IMR-90 (cell line): ENCODE data around the gene SPATA31E1. TPM values are rescaled to one million over a fixed set of nuclear protein-coding genes. Genes with fewer than 3 reads are reported as not detected.

Source experiments
- ATAC-seq: fragments of 200-7000 bp; cut with Tn5 transposase; 2 replicates; pipeline ENCODE4 v1.9.1; 2020; ENCODE audit warnings: low read depth, mild to moderate bottlenecking, moderate library complexity
- BruUV-seq: library from RNA; stranded (reverse); fragments of 400-500 nt; replicated peaks from 2 replicates; lab custom pipeline; 2021; lab: Mats Ljungman, UMichigan
- CTCF ChIA-PET: fragments of 300-600 bp; formaldehyde crosslinking; extraction: SDS; loops from one replicate; lab custom pipeline; 2021; ENCODE audit warnings: antibody characterized with exemption; lab: Yijun Ruan, JAX
- POLR2A ChIA-PET: fragments of 300-600 bp; sonication (Branson Sonifier 250); formaldehyde crosslinking; loops from one replicate; lab custom pipeline; 2022; ENCODE audit warnings: antibody characterized with exemption; ENCODE audit not compliant: unreplicated experiment; lab: Charles Lee
- DNase-seq: peaks from one replicate; pipeline ENCODE4 v3.0.0; 2013
- H2AFZ ChIP-seq: replicated peaks from 2 replicates; pipeline ENCODE3; 2013; ENCODE audit warnings: low read length, mild to moderate bottlenecking; ENCODE audit not compliant: poor library complexity
- H2AK5ac ChIP-seq: 2 replicates; pipeline ENCODE4 v1.6.1; 2013; ENCODE audit warnings: low read depth, low read length, inconsistent platforms
- H2AK9ac ChIP-seq: replicated peaks from 2 replicates; pipeline ENCODE3; 2013; ENCODE audit warnings: mild to moderate bottlenecking, low read depth, low read length, moderate library complexity; ENCODE audit not compliant: poor library complexity
- H2BK120ac ChIP-seq: 2 replicates; pipeline ENCODE4 v1.6.1; 2013; ENCODE audit warnings: low read depth, low read length, inconsistent platforms
- H2BK15ac ChIP-seq: 3 replicates; pipeline ENCODE4 v1.6.1; 2013; ENCODE audit warnings: low read depth, low read length, inconsistent platforms
- H2BK20ac ChIP-seq: 2 replicates; pipeline ENCODE4 v1.6.1; 2013; ENCODE audit warnings: low read depth, mild to moderate bottlenecking, inconsistent platforms, low read length, moderate library complexity
- H2BK5ac ChIP-seq: 2 replicates; pipeline ENCODE4 v1.6.1; 2013; ENCODE audit warnings: mild to moderate bottlenecking, low read depth, low read length, inconsistent platforms; ENCODE audit not compliant: poor library complexity, severe bottlenecking
- H3K14ac ChIP-seq: replicated peaks from 2 replicates; pipeline ENCODE4 v1.6.1; 2013; ENCODE audit warnings: low read depth, low read length, inconsistent platforms
- H3K18ac ChIP-seq: 2 replicates; pipeline ENCODE4 v1.6.1; 2013; ENCODE audit warnings: low read depth, low read length, control low read depth
- H3K23ac ChIP-seq: 2 replicates; pipeline ENCODE4 v1.6.1; 2013; ENCODE audit warnings: low read depth, low read length, inconsistent platforms
- H3K27ac ChIP-seq: 2 replicates; pipeline ENCODE4 v1.5.1; 2013; ENCODE audit warnings: mild to moderate bottlenecking, control low read depth, low read length; ENCODE audit not compliant: insufficient read depth
- H3K27me3 ChIP-seq: 2 replicates; pipeline ENCODE4 v1.6.1; 2013; ENCODE audit warnings: low read length; ENCODE audit not compliant: control insufficient read depth, insufficient read depth
- H3K36me3 ChIP-seq: 2 replicates; pipeline ENCODE4 v1.6.1; 2013; ENCODE audit warnings: low read length, mixed read lengths; ENCODE audit not compliant: control insufficient read depth, insufficient read depth
- H3K4ac ChIP-seq: 2 replicates; pipeline ENCODE4 v1.6.1; 2013; ENCODE audit warnings: low read depth, low read length, inconsistent platforms
- H3K4me1 ChIP-seq: 2 replicates; pipeline ENCODE4 v1.6.1; 2013; ENCODE audit warnings: low read length, mixed read lengths; ENCODE audit not compliant: control insufficient read depth, insufficient read depth
- H3K4me2 ChIP-seq: 2 replicates; pipeline ENCODE4 v1.6.1; 2013; ENCODE audit warnings: low read depth, mild to moderate bottlenecking, control low read depth, low read length, moderate library complexity
- H3K4me3 ChIP-seq: 2 replicates; pipeline ENCODE4 v1.5.1; 2013; ENCODE audit warnings: low read depth, mild to moderate bottlenecking, control low read depth, low read length, moderate library complexity; ENCODE audit not compliant: insufficient read depth
- H3K56ac ChIP-seq: 2 replicates; pipeline ENCODE4 v1.6.1; 2013; ENCODE audit warnings: low read length, inconsistent platforms; ENCODE audit not compliant: insufficient read depth; ENCODE audit errors: extremely low read depth
- H3K79me1 ChIP-seq, 2 experiments: 2 replicates each; pipeline ENCODE4 v1.6.1; 2013; ENCODE audit warnings: low read length in 2 of 2, inconsistent platforms in 1 of 2, low read depth in 1 of 2
- H3K9ac ChIP-seq: 2 replicates; pipeline ENCODE4 v1.6.1; 2013; ENCODE audit warnings: low read depth, low read length, control low read depth
- H3K9me1 ChIP-seq: 2 replicates; pipeline ENCODE4 v1.6.1; 2013; ENCODE audit warnings: low read length, inconsistent platforms; ENCODE audit not compliant: insufficient read depth
- H3K9me3 ChIP-seq: 2 replicates; pipeline ENCODE4 v1.6.1; 2013; ENCODE audit warnings: low read length; ENCODE audit not compliant: control insufficient read depth, insufficient read depth
- H4K20me1 ChIP-seq: 2 replicates; pipeline ENCODE4 v1.6.1; 2013; ENCODE audit warnings: low read length, inconsistent platforms; ENCODE audit not compliant: insufficient read depth
- H4K5ac ChIP-seq: 2 replicates; pipeline ENCODE4 v1.6.1; 2013; ENCODE audit warnings: mild to moderate bottlenecking, low read depth, low read length, control low read depth
- H4K8ac ChIP-seq, 2 experiments: 2 replicates each; pipeline ENCODE4 v1.6.1; 2013; ENCODE audit warnings: low read depth in 2 of 2, low read length in 2 of 2, control low read depth in 1 of 2, inconsistent platforms in 1 of 2
- H4K91ac ChIP-seq: 2 replicates; pipeline ENCODE4 v1.6.1; 2013; ENCODE audit warnings: low read depth, low read length, inconsistent platforms; ENCODE audit not compliant: insufficient read depth
- BHLHE40 ChIP-seq: fragments of 150-350 bp; IDR thresholded peaks from 2 replicates; pipeline ENCODE4 v1.6.1; 2016; ENCODE audit warnings: mild to moderate bottlenecking, low read depth, low read length
- CEBPB ChIP-seq: IDR thresholded peaks from 2 replicates; pipeline ENCODE4 v1.6.1; 2012; ENCODE audit warnings: low read depth, low read length, improper control_type of control experiment
- FOS ChIP-seq: fragments of 150-350 bp; IDR thresholded peaks from 2 replicates; pipeline ENCODE4 v1.6.1; 2016; ENCODE audit warnings: low read depth, low read length
- MAFK ChIP-seq: IDR thresholded peaks from 2 replicates; pipeline ENCODE4 v1.6.1; 2012; ENCODE audit warnings: low read depth, low read length, improper control_type of control experiment
- MXI1 ChIP-seq: IDR thresholded peaks from 2 replicates; pipeline ENCODE4 v1.6.1; 2012; ENCODE audit warnings: low read depth, mild to moderate bottlenecking, low read length, moderate library complexity, borderline replicate concordance
- NFE2L2 ChIP-seq: fragments of 150-350 bp; IDR thresholded peaks from 2 replicates; pipeline ENCODE4 v1.6.1; 2016; ENCODE audit warnings: low read depth, mild to moderate bottlenecking, low read length
- POLR2A ChIP-seq: IDR thresholded peaks from 2 replicates; pipeline ENCODE4 v1.6.1; 2012; ENCODE audit warnings: mild to moderate bottlenecking, low read depth, low read length
- RAD21 ChIP-seq: IDR thresholded peaks from 2 replicates; pipeline ENCODE4 v1.6.1; 2012; ENCODE audit warnings: low read length, improper control_type of control experiment
- SMC3 ChIP-seq: fragments of 150-350 bp; IDR thresholded peaks from 2 replicates; pipeline ENCODE4 v1.6.1; 2016; ENCODE audit warnings: low read depth, mild to moderate bottlenecking, antibody characterized with exemption, low read length, moderate library complexity
- WGBS, 2 experiments: methylation state at CpG; one replicate each; pipeline versions ENCODE4 v1.1.5 to v1.1.7; 2013; ENCODE audit warnings: missing lambda C conversion rate in 2 of 2; ENCODE audit not compliant: insufficient read length in 1 of 2; ENCODE audit errors: extremely low coverage in 2 of 2; 5-methylcytosine and 5-hydroxymethylcytosine counted together
- dilution Hi-C: fragments of 300-500 bp; cut with HindIII; formaldehyde crosslinking; loops from one replicate; pipeline ENCODE4 v1.14.3; 2018; ENCODE audit warnings: low sequenced_read_pairs; ENCODE audit not compliant: unreplicated experiment
- in situ Hi-C: fragments of 300-500 bp; cut with MboI; formaldehyde crosslinking; loops from 3 replicates; pipeline ENCODE4 v1.14.3; 2019; ENCODE audit warnings: low sequenced_read_pairs, inconsistent platforms, mixed read lengths
- intact Hi-C: fragments of 100-400 bp; cut with micrococcal nuclease; formaldehyde crosslinking; loops from 2 replicates; pipeline ENCODE4 v1.10.0; 2022
- polyA plus RNA-seq, 3 experiments: library from polyadenylated mRNA; depleted of rRNA; stranded (reverse); fragments of >200 nt; gene quantifications; 2 replicates each; pipeline ENCODE4 v1.2.3, GENCODE V29; 2012; ENCODE audit warnings: low replicate concordance in 1 of 3
- total RNA-seq: library from RNA; depleted of rRNA; stranded (reverse); fragments of >200 nt; gene quantifications from 2 replicates; pipeline ENCODE4 v1.2.3, GENCODE V29; 2012
- TF ChIP-seq, protein P1 (sequence below): fragments of 150-350 bp; IDR thresholded peaks from 2 replicates; pipeline ENCODE4 v1.6.1; 2017; ENCODE audit warnings: mild to moderate bottlenecking, antibody characterized with exemption, low read length, low read depth
- TF ChIP-seq, protein P2 (sequence below): fragments of 150-350 bp; IDR thresholded peaks from 2 replicates; pipeline ENCODE4 v1.6.1; 2016; ENCODE audit warnings: low read depth, mild to moderate bottlenecking, low read length, moderate library complexity, borderline replicate concordance
- TF ChIP-seq, protein P3 (sequence below): conservative IDR thresholded peaks from 2 replicates; pipeline ENCODE4 v1.5.1; 2012; ENCODE audit warnings: mild to moderate bottlenecking, low read depth, low read length, improper control_type of control experiment

Gene SPATA31E1
- total and polyA plus RNA-seq, 2 of the 4 experiments (the other 2 are of a cell fraction): 0.03 TPM; not detected in 1

DNA sequence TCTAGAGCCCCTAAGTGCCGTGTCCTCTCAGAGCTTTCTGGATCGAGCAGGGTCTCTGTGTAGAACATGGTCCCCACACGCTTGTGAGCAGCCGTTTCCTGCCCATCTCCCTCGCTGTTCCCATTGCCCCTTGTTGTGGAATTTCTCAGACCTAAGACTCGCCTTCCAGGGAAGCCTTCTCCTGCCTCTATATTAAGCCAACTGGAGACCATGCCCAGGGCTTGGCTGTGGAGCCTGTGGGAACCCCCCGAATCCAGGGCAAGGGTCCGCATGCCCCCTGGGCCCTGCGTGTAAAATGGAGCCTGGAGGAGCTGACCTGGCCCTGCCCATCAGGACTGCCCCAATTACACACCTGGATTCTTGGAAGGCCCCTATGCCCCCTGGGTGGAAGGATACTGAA is 14.5 kb upstream of the SPATA31E1 start:
- WGBS, 2 experiments: 95% methylated on average over 3 of the region's 9 CpGs; no CpG with 5 or more reads in 1 of the 2 experiments
- Histone ChIP-seq H4K8ac (no peak overlapping the region), H3K4me3 (no peak overlapping the region), H2AK5ac (no peak overlapping the region), H2BK5ac (no peak overlapping the region), H3K9ac (no peak overlapping the region), H2BK120ac (no peak overlapping the region), H3K79me1 (no peaks in the 10 kb centered on the region), H4K5ac (no peak overlapping the region), H2AK9ac (no peak overlapping the region), H3K36me3 (no peaks in the 10 kb centered on the region), H3K23ac (no peak overlapping the region), H2BK20ac (no peak overlapping the region), H4K91ac (no peak overlapping the region), H3K4ac (no peak overlapping the region), H3K14ac (no peak overlapping the region), H3K18ac (no peak overlapping the region), H2AFZ (no peak overlapping the region), H4K20me1 (no peaks in the 10 kb centered on the region), H3K27me3 (no peaks in the 10 kb centered on the region), H3K27ac (no peak overlapping the region), H3K9me1 (peaks cover 19% of the 10 kb centered on the region), H3K9me3 (no peaks in the 10 kb centered on the region), H3K56ac (no peak overlapping the region), H3K4me1 (peaks cover 21% of the 10 kb centered on the region), H2BK15ac (no peak overlapping the region), H3K4me2 (no peak overlapping the region)
- dilution Hi-C loops (no loop called here), in situ Hi-C loops (no loop called here), intact Hi-C loops (no loop called here)
- TF ChIP-seq POLR2A: no peak
- TF ChIP-seq CEBPB: no peak
- no peak for TF ChIP-seq SMC3
- no peak for TF ChIP-seq NFE2L2
- TF ChIP-seq MXI1: no peak
- TF ChIP-seq, protein P1, sequence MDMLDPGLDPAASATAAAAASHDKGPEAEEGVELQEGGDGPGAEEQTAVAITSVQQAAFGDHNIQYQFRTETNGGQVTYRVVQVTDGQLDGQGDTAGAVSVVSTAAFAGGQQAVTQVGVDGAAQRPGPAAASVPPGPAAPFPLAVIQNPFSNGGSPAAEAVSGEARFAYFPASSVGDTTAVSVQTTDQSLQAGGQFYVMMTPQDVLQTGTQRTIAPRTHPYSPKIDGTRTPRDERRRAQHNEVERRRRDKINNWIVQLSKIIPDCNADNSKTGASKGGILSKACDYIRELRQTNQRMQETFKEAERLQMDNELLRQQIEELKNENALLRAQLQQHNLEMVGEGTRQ: no peak
- TF ChIP-seq, protein P2, sequence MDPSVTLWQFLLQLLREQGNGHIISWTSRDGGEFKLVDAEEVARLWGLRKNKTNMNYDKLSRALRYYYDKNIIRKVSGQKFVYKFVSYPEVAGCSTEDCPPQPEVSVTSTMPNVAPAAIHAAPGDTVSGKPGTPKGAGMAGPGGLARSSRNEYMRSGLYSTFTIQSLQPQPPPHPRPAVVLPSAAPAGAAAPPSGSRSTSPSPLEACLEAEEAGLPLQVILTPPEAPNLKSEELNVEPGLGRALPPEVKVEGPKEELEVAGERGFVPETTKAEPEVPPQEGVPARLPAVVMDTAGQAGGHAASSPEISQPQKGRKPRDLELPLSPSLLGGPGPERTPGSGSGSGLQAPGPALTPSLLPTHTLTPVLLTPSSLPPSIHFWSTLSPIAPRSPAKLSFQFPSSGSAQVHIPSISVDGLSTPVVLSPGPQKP: no peak
- no peak for TF ChIP-seq RAD21
- TF ChIP-seq, protein P3, sequence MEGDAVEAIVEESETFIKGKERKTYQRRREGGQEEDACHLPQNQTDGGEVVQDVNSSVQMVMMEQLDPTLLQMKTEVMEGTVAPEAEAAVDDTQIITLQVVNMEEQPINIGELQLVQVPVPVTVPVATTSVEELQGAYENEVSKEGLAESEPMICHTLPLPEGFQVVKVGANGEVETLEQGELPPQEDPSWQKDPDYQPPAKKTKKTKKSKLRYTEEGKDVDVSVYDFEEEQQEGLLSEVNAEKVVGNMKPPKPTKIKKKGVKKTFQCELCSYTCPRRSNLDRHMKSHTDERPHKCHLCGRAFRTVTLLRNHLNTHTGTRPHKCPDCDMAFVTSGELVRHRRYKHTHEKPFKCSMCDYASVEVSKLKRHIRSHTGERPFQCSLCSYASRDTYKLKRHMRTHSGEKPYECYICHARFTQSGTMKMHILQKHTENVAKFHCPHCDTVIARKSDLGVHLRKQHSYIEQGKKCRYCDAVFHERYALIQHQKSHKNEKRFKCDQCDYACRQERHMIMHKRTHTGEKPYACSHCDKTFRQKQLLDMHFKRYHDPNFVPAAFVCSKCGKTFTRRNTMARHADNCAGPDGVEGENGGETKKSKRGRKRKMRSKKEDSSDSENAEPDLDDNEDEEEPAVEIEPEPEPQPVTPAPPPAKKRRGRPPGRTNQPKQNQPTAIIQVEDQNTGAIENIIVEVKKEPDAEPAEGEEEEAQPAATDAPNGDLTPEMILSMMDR: no peak
- no peak for TF ChIP-seq FOS
- TF ChIP-seq BHLHE40: no peak
- TF ChIP-seq MAFK: no peak
- POLR2A ChIA-PET: no interaction called here
- no TSS peak for BruUV-seq
- no peak for DNase-seq
- CTCF ChIA-PET: no interaction called here
- no peak for ATAC-seq
